GM21447 (cell line): ENCODE results near the gene PITPNC1.
"Not testable (repeated sequence)": the region's sequence is repeated elsewhere in the genome, so short reads cannot be mapped to it uniquely, and the experiment has no call there.

ENCODE experiments used
- ATAC-seq: cut with Tn5 transposase; IDR thresholded peaks from one replicate; pipeline ENCODE4 v1.9.1; 2021; ENCODE audit not compliant: unreplicated experiment

The PITPNC1 gene

GRCh38 chr17:67573987-67574657, 197.0 kb downstream of the PITPNC1 start:
- ATAC-seq = no peak

- ATAC-seq = peak; percentile 29
These were observed 197.7 kb downstream of the PITPNC1 start for GRCh38 chr17:67574658-67575293.

GRCh38 chr17:67575325-67575724, 198.2 kb downstream of the PITPNC1 start:
- ATAC-seq = no peak

- no peak for ATAC-seq
These were observed 199.5 kb downstream of the PITPNC1 start for GRCh38 chr17:67576471-67577115.

- no peak for ATAC-seq
These were observed 200.5 kb downstream of the PITPNC1 start for GRCh38 chr17:67577429-67578141.

- ATAC-seq = peak; percentile 39
These were observed 201.0 kb downstream of the PITPNC1 start for GRCh38 chr17:67578142-67578457.

GRCh38 chr17:67578679-67579405, 201.8 kb downstream of the PITPNC1 start:
- ATAC-seq = not testable (repeated sequence)

GRCh38 chr17:67582673-67583081, 205.6 kb downstream of the PITPNC1 start:
- ATAC-seq = no peak

GRCh38 chr17:67585077-67585602, 208.1 kb downstream of the PITPNC1 start:
- no peak for ATAC-seq

GRCh38 chr17:67588326-67588725, 211.2 kb downstream of the PITPNC1 start:
- ATAC-seq = no peak

- peak; percentile 63 for ATAC-seq
These were observed 217.2 kb downstream of the PITPNC1 start for GRCh38 chr17:67594115-67594880.

GRCh38 chr17:67600408-67600807, 223.3 kb downstream of the PITPNC1 start:
- no peak for ATAC-seq

- no peak for ATAC-seq
These were observed 224.8 kb downstream of the PITPNC1 start for GRCh38 chr17:67601897-67602296.

GRCh38 chr17:67602444-67602843, 225.4 kb downstream of the PITPNC1 start:
- no peak for ATAC-seq

- no peak for ATAC-seq
These were observed 225.9 kb downstream of the PITPNC1 start for GRCh38 chr17:67602974-67603373.

- ATAC-seq = no peak
These were observed 228.3 kb downstream of the PITPNC1 start for GRCh38 chr17:67605256-67605912.

GRCh38 chr17:67606471-67606870, 229.4 kb downstream of the PITPNC1 start:
- no peak for ATAC-seq

GRCh38 chr17:67606896-67607604, 230.0 kb downstream of the PITPNC1 start:
- no peak for ATAC-seq

GRCh38 chr17:67610061-67610460, 233.0 kb downstream of the PITPNC1 start:
- ATAC-seq = no peak
